GM19193 (cell line): ENCODE measurements around the gene CACNA1G.

Experiments used
- POLR2A ChIP-seq: IDR thresholded peaks from 4 replicates; pipeline ENCODE4 v1.6.1; 2011; ENCODE audit not compliant: insufficient read depth, insufficient read length; ENCODE audit errors: extremely low read depth

CACNA1G gene

GRCh38 chr17:50539762-50540559 lies 20.6 kb upstream of the CACNA1G start:
- no peak for TF ChIP-seq POLR2A

- TF ChIP-seq POLR2A: no peak
These were observed 19.7 kb upstream of the CACNA1G start for GRCh38 chr17:50540560-50541401.

- no peak for TF ChIP-seq POLR2A
These were observed 19.2 kb upstream of the CACNA1G start for GRCh38 chr17:50541402-50541715.

GRCh38 chr17:50541716-50542688 lies 18.5 kb upstream of the CACNA1G start:
- TF ChIP-seq POLR2A: peak; percentile 44

GRCh38 chr17:50542795-50543774 lies 17.4 kb upstream of the CACNA1G start:
- TF ChIP-seq POLR2A: no peak

- no peak for TF ChIP-seq POLR2A
These were observed 16.0 kb upstream of the CACNA1G start for GRCh38 chr17:50544516-50544915.

- TF ChIP-seq POLR2A: no peak
These were observed 15.2 kb upstream of the CACNA1G start for GRCh38 chr17:50545311-50545710.

GRCh38 chr17:50546701-50547034 lies 13.8 kb upstream of the CACNA1G start:
- no peak for TF ChIP-seq POLR2A

GRCh38 chr17:50547035-50547735 lies 13.3 kb upstream of the CACNA1G start, which contains the start of gene SPATA20:
SPATA20 (plus strand) TSS chr17:50547174; CDS start chr17:50547209, 35 bp downstream.
- TF ChIP-seq POLR2A: peak; percentile 68

GRCh38 chr17:50547736-50548083 lies 12.8 kb upstream of the CACNA1G start:
- TF ChIP-seq POLR2A: no peak

- no peak for TF ChIP-seq POLR2A
These were observed 11.7 kb upstream of the CACNA1G start for GRCh38 chr17:50548831-50549230.

GRCh38 chr17:50549256-50549941 lies 11.1 kb upstream of the CACNA1G start:
- no peak for TF ChIP-seq POLR2A

GRCh38 chr17:50549969-50550368 lies 10.5 kb upstream of the CACNA1G start:
- no peak for TF ChIP-seq POLR2A

- no peak for TF ChIP-seq POLR2A
These were observed 9.7 kb upstream of the CACNA1G start for GRCh38 chr17:50550661-50551432.
